Astrocyte (in vitro differentiated cells and primary cell): ENCODE measurements around the gene TWIST2. TPM values are rescaled to one million over a fixed set of nuclear protein-coding genes. Genes with fewer than 3 reads are reported as not detected.

Source experiments
- DNase-seq: peaks from one replicate; pipeline ENCODE4 v3.0.0-alpha.2; 2010; ENCODE audit warnings: low read depth
- FAIRE-seq: peaks from 2 replicates; lab custom pipeline; 2011; peaks lifted over from hg19 to GRCh38; lab: Jason Lieb, UNC
- H2AFZ ChIP-seq: 2 replicates; pipeline ENCODE4 v1.6.0; 2012; ENCODE audit warnings: low read depth, low read length, inconsistent platforms
- H3K27ac ChIP-seq: 2 replicates; pipeline ENCODE4 v1.5.1; 2011; ENCODE audit warnings: low read depth, low read length, inconsistent platforms
- H3K27me3 ChIP-seq: 2 replicates; pipeline ENCODE4 v1.6.0; 2011; ENCODE audit warnings: low read length, inconsistent platforms; ENCODE audit not compliant: insufficient read depth
- H3K36me3 ChIP-seq: 2 replicates; pipeline ENCODE4 v1.5.1; 2011; ENCODE audit warnings: low read length, inconsistent platforms; ENCODE audit not compliant: insufficient read depth
- H3K4me1 ChIP-seq: 2 replicates; pipeline ENCODE4 v1.5.1; 2011; ENCODE audit warnings: low read length, inconsistent platforms; ENCODE audit not compliant: insufficient read depth
- H3K4me2 ChIP-seq: 2 replicates; pipeline ENCODE4 v1.6.0; 2012; ENCODE audit warnings: low read length, inconsistent platforms
- H3K4me3 ChIP-seq: 2 replicates; pipeline ENCODE4 v1.5.1; 2011; ENCODE audit warnings: low read depth, mild to moderate bottlenecking, low read length, inconsistent platforms; ENCODE audit not compliant: insufficient read depth
- H3K79me2 ChIP-seq: 2 replicates; pipeline ENCODE4 v1.6.0; 2012; ENCODE audit warnings: mild to moderate bottlenecking, low read length, inconsistent platforms; ENCODE audit not compliant: insufficient read depth
- H3K9ac ChIP-seq: 2 replicates; pipeline ENCODE4 v1.6.0; 2012; ENCODE audit warnings: mild to moderate bottlenecking, low read length, inconsistent platforms
- H3K9me3 ChIP-seq: 2 replicates; pipeline ENCODE4 v1.5.1; 2012; ENCODE audit warnings: low read depth, mild to moderate bottlenecking, low read length, inconsistent platforms; ENCODE audit not compliant: insufficient read depth
- H4K20me1 ChIP-seq: 2 replicates; pipeline ENCODE4 v1.6.0; 2012; ENCODE audit warnings: low read length, inconsistent platforms; ENCODE audit not compliant: insufficient read depth
- H3K27ac Mint-ChIP-seq: one replicate; pipeline ENCODE4 v1.8.0; 2021; ENCODE audit warnings: mild to moderate bottlenecking, mixed read lengths; ENCODE audit not compliant: unreplicated experiment
- H3K27me3 Mint-ChIP-seq: one replicate; pipeline ENCODE4 v1.8.0; 2021; ENCODE audit warnings: low read depth, mixed read lengths; ENCODE audit not compliant: unreplicated experiment
- H3K36me3 Mint-ChIP-seq: one replicate; pipeline ENCODE4 v1.8.0; 2021; ENCODE audit warnings: low read depth, mixed read lengths; ENCODE audit not compliant: unreplicated experiment
- H3K4me1 Mint-ChIP-seq: one replicate; pipeline ENCODE4 v1.8.0; 2021; ENCODE audit warnings: low read depth, mixed read lengths; ENCODE audit not compliant: unreplicated experiment
- H3K4me3 Mint-ChIP-seq: one replicate; pipeline ENCODE4 v1.8.0; 2021; ENCODE audit warnings: mild to moderate bottlenecking, moderate library complexity, mixed read lengths; ENCODE audit not compliant: unreplicated experiment
- H3K9me3 Mint-ChIP-seq: one replicate; pipeline ENCODE4 v1.8.0; 2021; ENCODE audit warnings: mild to moderate bottlenecking, mixed read lengths; ENCODE audit not compliant: unreplicated experiment
- CTCF ChIP-seq: IDR thresholded peaks from 2 replicates; pipeline ENCODE4 v1.5.1; 2011; ENCODE audit warnings: low read depth, mild to moderate bottlenecking, inconsistent platforms, low read length, moderate library complexity; ENCODE audit not compliant: insufficient read depth
- EZH2 ChIP-seq: IDR thresholded peaks from 2 replicates; pipeline ENCODE4 v1.6.1; 2012; ENCODE audit warnings: mild to moderate bottlenecking, low read length, inconsistent platforms; ENCODE audit not compliant: insufficient read depth
- total RNA-seq: library from RNA; stranded (reverse); gene quantifications from 2 replicates; pipeline ENCODE4 v1.2.1, GENCODE V29; 2021

The TWIST2 gene
- total RNA-seq, 1 donor from 2014 or later: 3.2 TPM

DNA sequence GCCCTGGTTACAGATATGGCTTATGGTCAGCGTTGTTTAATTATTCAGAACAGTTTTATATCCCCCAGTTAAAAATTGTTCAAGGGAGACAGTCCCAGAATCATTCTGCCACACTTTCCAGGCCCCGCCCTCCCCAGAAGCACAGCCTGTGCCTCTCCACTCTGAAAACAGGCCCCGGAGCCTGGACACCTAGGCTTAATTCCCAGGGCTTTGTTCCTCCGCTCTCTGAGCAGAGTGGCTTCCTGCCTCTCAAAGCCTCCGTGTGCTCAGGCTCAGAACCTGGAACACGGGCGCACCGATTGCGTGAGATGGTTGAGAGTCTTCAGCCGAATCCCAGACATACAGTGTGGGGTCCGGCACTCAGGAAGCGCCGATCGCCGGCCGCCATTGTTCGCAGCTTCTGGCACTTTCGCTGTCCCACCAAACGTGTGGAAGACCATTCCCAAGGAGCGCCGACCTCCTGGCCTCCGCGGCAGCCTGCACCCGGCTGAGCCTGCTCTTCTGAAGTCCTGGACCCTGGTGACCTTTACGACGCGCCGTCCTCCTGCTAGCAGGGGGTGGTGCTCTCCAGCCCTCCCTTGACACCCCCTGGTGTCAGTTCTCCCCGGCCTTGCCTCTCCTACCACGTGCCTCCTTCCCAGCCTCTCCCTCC is 45.6 kb downstream of the TWIST2 start:
- no peak overlapping the region for H3K4me2 ChIP-seq
- H3K79me2 ChIP-seq: peaks cover 24% of the 10 kb centered on the region
- no peak overlapping the region for H3K9ac ChIP-seq
- no peak overlapping the region for H3K4me3 ChIP-seq
- no peaks in the 10 kb centered on the region for H3K9me3 ChIP-seq
- Mint-ChIP-seq H3K9me3 (peaks cover 3% of the 10 kb centered on the region), H3K27me3 (peaks cover 5% of the 10 kb centered on the region), H3K36me3 (no peaks in the 10 kb centered on the region), H3K4me3 (no peak overlapping the region), H3K4me1 (peaks cover 7% of the 10 kb centered on the region), H3K27ac (no peak overlapping the region)
- H3K27me3 ChIP-seq: no peaks in the 10 kb centered on the region
- no peak overlapping the region for H2AFZ ChIP-seq
- H3K27ac ChIP-seq: no peak overlapping the region
- H3K4me1 ChIP-seq: peaks cover 19% of the 10 kb centered on the region
- no peak for DNase-seq
- FAIRE-seq: no peak
- H4K20me1 ChIP-seq: peaks cover 37% of the 10 kb centered on the region
- H3K36me3 ChIP-seq: no peaks in the 10 kb centered on the region
- TF ChIP-seq EZH2: no peak
- no peak for TF ChIP-seq CTCF

DNA sequence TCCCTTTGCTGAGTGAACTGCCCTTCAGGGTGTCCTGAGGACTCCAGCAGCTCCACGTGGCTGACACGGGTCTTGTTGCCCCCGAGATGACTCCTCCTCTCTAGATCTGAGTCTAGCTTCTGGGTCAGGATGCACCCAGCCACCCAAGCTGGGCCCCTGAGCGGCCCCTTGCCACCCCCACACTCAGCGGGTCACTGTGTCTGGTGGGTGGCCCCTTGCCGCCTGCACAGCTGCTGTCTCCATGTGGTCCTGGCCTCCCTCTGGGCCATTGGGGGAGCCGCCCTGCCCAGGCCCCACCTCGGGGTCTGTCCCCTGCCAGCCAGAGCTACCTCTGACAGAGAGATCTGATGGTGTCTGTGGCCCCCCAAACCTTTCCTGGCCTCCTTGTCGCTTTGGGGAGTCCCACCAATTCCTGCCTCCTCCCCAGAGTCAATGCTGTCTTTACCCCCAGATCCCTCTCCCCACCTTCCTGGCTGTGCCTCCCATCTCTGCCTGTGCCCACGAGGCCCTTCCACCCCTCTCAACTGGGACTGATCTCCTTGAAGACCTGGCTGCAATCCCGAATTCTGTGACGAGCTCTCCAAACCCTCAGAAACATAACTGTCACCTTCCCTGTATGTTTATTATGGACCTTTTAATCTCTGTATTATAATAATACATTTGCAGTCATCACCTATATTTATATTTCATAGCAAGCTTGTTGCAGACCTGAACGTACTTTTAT is 46.5 kb downstream of the TWIST2 start:
- Histone ChIP-seq H3K36me3 (no peaks in the 10 kb centered on the region), H4K20me1 (peaks cover 34% of the 10 kb centered on the region), H3K9me3 (no peaks in the 10 kb centered on the region), H2AFZ (no peak overlapping the region), H3K27ac (no peak overlapping the region), H3K4me3 (no peak overlapping the region), H3K4me1 (peaks cover 19% of the 10 kb centered on the region), H3K4me2 (no peak overlapping the region), H3K79me2 (peaks cover 24% of the 10 kb centered on the region), H3K9ac (no peak overlapping the region), H3K27me3 (no peaks in the 10 kb centered on the region)
- peaks cover 7% of the 10 kb centered on the region for H3K27me3 Mint-ChIP-seq
- H3K4me3 Mint-ChIP-seq: no peak overlapping the region
- no peak for DNase-seq
- peaks cover 7% of the 10 kb centered on the region for H3K4me1 Mint-ChIP-seq
- no peak overlapping the region for H3K27ac Mint-ChIP-seq
- no peaks in the 10 kb centered on the region for H3K36me3 Mint-ChIP-seq
- TF ChIP-seq CTCF: no peak
- no peak for TF ChIP-seq EZH2
- FAIRE-seq: no peak
- peaks cover 3% of the 10 kb centered on the region for H3K9me3 Mint-ChIP-seq

DNA sequence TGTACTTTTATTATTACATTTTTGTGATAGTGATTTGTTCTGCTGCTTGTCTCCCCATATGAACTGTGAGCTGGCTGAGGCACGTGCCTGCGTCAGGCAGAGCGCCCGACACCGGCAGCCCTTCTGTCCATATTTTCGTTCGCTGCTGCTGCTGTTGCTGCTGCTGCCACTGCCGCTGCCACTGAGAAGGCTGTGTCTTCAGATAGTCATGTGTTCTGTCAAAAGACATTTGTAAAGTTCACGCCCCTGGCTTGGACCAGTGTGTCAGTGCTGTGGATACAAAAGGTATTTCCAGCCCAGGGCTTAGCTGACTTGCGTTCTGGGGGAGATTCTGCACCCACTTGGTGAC is 47.0 kb downstream of the TWIST2 start:
- Mint-ChIP-seq H3K4me3 (no peak overlapping the region), H3K9me3 (peaks cover 3% of the 10 kb centered on the region), H3K27me3 (peaks cover 7% of the 10 kb centered on the region), H3K4me1 (peaks cover 7% of the 10 kb centered on the region), H3K36me3 (no peaks in the 10 kb centered on the region), H3K27ac (no peak overlapping the region)
- DNase-seq (no peak), FAIRE-seq (no peak)
- peaks cover 24% of the 10 kb centered on the region for H3K79me2 ChIP-seq
- H3K4me3 ChIP-seq: no peak overlapping the region
- TF ChIP-seq EZH2: no peak
- TF ChIP-seq CTCF: no peak
- no peaks in the 10 kb centered on the region for H3K36me3 ChIP-seq
- H3K4me1 ChIP-seq: peaks cover 19% of the 10 kb centered on the region
- H2AFZ ChIP-seq: no peak overlapping the region
- H4K20me1 ChIP-seq: peaks cover 34% of the 10 kb centered on the region
- peak overlapping the region; percentile 78 for H3K4me2 ChIP-seq
- no peaks in the 10 kb centered on the region for H3K9me3 ChIP-seq
- H3K27ac ChIP-seq: peak overlapping the region; percentile 49
- H3K9ac ChIP-seq: no peak overlapping the region
- no peaks in the 10 kb centered on the region for H3K27me3 ChIP-seq
